ENCODE measurements around the gene ZYX.

- no peak for TF ChIP-seq CTCF (IDR thresholded peaks at IDR 0.05)
- no peak for TF ChIP-seq POLR2A (IDR thresholded peaks at IDR 0.05)
Observed at GRCh38 chr7:143391462-143392404, 10.6 kb downstream of the ZYX start.
